Measurements from ENCODE around the gene GALNT18.
"Not testable (repeated sequence)": the region's sequence is repeated elsewhere in the genome, so short reads cannot be mapped to it uniquely, and the experiment has no call there.

The GALNT18 gene

DNA sequence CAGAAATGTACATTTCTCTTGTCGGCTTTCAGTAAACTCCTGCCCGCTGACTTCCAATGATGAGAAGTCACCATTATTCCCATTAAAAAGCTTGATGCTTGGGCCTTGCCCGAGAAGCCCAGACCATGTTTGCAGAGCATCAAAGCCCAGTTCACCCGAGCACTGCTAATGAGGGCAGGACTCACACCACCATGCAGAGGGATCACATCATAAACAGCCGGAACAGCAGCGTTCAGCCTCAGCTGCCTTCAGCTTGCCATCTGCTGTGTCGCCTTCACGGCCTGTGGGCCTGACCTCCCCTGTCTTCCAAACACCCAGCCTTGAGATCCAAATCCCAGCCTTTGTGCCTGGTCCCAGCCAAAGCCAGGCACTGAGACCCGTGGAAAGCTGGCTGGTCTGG, 163.3 kb downstream of the GALNT18 start:
- DNase-seq (ENCODE audit: low spot score), result no peak

DNA sequence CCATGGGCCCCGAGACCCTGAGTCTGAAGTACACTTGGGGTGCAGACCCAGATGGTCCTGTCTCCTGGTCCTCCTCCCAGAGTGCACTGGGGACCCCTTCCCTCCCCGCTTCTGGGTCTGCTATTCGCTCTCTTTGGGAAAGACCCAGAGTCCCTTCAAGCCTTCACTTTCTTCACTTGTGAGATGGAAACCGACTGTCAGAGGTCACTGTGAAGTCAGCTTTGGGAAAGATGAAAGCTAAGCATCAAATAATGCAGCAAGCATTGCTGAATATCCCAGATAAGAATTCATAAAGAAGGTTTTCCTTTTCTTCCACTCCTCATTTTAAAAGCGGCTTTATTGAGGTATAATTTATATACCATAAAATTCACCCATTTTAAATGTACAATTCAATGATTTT, 163.8 kb downstream of the GALNT18 start:
- DNase-seq (ENCODE audit: low spot score), result no peak

DNA sequence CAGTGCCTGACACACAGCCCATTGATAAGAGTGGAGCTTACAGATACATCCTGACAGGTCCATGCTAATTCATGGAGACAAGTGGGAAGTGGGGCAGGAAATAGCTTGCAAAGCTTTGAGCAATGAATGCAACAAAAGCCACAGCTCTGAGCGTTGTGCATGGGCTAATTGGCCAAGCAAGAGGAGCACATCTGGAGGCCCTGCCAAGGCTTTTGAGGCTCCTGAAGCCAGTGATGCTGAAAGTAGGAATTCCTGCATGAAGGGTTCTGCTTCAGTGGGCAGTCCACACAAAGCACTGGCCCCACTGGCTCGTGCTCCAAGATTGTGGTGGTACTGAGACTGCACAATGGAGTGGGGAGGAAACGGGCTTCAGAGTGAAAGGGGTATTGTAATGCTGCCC, 164.9 kb downstream of the GALNT18 start:
- DNase-seq (ENCODE audit: low spot score), result no peak

DNA sequence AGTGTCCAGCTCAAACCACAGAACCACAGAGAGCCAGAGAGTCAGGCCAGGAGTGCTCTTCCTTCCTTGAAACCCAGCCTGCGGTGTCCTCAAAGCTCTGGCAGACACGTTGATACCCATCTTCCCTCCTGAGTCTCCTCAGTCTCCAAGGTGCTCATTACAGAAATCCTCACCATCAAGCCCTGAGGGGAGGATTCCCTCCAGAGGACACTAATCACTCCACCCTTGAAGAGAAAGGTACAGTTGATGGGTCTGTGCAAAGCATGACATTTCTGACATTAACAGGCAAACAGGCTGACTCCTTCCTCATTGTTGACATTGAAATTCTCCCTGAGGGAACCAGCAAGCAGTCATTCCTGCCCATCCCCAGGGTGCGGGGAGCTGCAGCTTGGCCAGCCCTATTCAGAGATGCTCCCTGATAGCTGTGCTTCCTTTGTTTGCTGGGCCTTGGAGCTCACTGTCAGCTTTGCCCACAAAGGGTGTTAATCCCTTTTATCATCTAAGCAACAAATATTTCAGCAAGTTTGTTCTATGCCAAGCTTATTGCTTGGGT, 167.1 kb downstream of the GALNT18 start:
- DNase-seq (ENCODE audit: low spot score), result no peak

DNA sequence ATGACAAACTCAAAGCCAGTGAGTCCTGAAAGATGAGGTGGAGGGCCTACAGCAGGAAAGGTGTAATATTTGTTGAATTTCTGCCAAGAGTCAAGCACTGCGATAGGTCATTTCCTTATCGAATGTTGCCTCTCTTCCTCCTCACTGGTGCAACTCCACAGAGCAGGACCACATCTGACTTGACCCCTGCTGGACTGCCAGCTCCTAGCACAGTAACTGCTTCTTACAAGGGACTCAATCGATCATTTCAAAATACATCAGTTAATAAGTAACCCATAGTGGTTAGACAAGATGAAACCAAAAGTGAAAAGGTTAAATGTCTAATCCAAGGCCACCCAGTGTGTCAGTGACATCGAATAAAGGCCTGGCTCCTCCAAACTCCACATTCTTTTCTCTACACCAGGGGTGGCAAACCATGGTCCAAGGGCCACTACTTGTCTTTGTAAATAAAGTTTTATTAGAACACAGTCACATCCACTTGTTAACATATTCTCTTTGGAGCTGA, 170.3 kb downstream of the GALNT18 start:
- DNase-seq (ENCODE audit: low spot score), result no peak

DNA sequence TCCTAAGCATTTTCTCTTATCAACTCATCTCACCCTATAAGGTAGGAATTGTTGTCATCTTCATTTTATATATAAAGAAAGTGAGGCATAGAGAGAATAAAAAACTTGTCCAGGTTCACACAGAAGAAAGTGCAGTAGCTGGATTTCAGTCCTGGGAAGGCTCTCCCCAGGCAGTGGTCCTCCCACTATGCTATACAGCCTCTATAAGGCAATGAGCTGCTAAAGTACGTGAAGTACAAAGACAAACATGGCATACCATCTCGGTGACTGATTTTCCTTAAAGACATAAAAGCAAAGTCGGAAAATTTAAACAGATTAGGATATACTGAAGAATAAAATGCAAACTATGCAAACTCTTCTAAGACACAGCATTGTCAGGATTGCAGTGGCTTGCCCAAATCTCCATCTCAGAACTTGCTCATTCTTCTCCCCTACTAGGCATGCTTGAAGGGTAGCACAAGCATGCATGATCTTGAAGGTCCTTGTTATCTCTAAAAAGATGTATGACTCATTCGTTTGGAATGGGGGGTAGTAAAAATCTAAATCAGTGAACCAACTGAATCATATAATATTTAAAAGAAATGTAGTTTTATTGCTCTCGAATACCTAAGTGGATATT, 171.0 kb downstream of the GALNT18 start:
- peak; percentile 29 for DNase-seq (ENCODE audit: low spot score)

DNA sequence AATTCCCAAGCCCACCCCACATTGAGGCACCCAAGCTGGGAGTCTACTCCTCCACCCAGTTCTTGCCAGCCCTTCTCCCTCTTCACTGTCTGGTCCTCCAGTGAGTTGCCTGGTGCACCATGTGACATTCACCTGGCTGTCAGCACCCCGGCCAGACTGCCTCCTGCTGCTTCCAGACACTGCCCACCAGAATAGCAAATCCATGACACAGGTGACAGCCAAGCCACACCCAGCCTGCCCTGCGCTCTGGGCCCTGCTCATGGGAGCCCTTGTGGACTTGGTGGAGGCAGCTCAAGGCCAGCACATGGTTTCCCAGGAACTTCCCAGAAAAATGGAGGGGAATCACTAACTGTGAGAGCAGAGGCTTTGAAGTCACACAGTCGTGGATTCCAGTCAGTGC, 172.5 kb downstream of the GALNT18 start:
- no peak for DNase-seq (ENCODE audit: low spot score)

DNA sequence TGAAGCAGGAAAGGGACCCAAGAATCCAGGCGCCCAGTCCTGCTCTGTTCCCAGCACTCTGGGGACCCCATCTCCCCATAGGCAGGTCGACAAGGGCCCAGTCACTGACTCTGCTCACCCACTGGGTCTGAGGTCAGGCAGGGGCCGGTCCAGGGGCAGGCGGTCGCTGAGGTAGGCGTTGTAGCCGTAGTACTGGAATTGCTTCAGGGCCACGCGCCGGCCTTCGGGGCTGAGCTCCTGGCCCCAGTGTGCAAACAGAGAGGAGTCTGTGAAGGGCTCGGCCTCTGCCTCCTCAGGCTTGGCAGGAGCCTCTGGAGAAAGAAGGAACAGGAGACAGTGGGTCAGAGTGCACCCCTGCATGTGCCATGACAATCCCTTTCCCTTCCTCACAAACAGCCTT, 173.2 kb downstream of the GALNT18 start:
- DNase-seq (ENCODE audit: low spot score), result no peak

DNA sequence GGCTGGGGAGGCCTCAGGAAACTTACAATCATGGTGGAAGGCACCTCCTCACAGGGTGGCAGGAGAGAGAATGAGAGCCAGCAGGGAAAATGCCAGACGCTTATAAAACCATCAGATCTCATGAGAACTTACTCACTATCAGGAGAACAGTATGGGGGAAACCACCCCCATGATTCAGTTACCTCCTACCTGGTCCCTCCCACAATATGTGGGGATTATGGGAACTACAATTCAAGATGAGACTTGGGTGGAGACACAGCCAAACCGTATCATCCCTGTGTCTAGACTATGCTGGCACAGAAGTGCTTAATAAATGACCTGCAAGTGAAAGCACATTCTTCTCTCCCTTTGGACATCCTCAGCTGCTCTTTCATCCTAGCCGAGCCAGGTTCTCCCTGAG, 174.2 kb downstream of the GALNT18 start:
- not testable (repeated sequence) for DNase-seq (ENCODE audit: low spot score)

DNA sequence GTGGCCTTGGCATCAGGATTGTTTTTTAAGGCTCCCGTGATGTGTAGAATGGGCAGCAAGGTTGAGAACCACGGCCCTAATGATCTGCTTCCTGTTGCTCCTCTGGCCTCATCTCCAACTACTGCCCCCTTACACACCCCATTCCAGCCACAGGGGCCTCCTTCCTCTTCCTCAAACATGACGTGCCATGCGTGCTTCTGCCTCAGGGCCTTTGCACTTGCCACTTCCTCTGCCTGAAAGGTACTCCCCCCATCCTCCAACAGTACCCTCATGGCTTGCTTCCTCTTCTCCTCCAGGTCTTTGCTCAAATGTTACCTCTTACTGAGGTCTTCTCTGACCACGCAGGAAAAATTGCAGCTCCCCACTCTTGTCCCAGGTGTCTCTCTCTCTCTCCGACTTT, 174.8 kb downstream of the GALNT18 start:
- no peak for DNase-seq (ENCODE audit: low spot score)

DNA sequence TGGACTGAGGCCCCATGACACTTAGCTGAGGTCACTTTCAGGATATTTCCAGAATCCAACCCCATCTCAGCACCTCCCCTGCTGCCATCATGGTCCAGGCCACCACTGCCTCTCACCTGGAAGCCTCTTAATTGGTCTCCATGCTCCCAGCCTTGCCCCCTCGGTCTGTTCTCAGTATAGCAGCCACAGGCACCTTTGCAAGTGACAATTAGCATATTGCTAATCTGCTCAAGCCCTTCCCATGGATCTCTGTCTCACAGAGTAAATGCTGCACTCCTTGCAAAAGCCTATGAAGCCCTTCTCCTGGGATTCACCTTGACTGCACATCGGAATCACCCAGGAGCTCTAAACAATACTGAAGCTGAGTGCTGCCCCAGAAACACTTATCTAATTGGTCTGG, 175.2 kb downstream of the GALNT18 start:
- DNase-seq (ENCODE audit: low spot score), result no peak

DNA sequence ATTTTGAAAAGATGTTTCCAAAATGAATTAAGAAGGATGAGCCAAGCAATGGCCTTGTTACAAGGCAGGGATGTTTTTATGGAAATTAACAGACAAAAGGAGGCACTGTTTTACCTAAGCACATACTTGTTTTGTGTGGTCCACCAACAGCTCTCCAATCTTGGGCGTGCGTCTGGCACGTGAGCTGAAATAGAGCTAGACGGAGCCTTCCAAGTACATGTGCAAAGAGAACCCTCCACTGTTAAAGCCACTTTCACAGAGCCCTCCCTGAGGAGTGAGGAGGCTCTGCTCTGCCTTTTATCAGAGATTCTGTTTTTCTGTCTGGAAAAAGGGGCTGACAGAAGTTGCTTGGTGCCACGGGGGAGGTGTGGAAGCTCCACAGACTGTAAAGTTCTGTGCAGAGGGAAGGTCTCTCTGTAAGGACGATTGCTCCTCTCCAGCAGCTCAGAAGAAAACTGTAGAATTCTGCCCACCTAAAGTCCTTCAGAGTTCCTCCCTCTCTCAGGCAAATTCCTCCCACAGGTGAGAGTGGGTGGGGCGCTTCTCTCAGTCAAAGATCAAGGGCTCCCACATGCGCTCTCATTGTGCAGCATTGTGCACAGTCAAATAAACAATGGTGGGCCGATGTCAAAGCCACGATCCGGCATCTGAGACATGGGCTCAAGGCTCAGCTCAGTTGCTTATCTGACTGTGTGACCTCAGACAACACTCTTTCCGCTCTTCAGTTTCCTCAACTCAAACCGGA, 176.2 kb downstream of the GALNT18 start:
- DNase-seq (ENCODE audit: low spot score), result no peak

DNA sequence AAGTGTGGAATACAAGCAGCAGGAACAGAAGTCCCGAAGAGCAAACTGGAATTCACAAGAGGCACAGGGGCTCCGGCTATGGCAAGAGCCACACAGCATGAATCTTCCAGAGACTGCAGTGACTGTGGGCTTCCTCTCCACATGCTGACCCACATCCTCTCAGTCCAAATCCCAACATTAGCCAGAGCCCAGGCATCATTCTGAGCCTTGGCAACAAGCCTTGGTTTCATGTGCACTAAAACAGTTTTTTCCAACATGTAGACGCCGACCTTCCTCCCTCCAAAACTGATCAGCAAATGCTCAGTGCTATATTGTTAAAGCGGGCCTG, 177.0 kb downstream of the GALNT18 start:
- DNase-seq (ENCODE audit: low spot score), result no peak

DNA sequence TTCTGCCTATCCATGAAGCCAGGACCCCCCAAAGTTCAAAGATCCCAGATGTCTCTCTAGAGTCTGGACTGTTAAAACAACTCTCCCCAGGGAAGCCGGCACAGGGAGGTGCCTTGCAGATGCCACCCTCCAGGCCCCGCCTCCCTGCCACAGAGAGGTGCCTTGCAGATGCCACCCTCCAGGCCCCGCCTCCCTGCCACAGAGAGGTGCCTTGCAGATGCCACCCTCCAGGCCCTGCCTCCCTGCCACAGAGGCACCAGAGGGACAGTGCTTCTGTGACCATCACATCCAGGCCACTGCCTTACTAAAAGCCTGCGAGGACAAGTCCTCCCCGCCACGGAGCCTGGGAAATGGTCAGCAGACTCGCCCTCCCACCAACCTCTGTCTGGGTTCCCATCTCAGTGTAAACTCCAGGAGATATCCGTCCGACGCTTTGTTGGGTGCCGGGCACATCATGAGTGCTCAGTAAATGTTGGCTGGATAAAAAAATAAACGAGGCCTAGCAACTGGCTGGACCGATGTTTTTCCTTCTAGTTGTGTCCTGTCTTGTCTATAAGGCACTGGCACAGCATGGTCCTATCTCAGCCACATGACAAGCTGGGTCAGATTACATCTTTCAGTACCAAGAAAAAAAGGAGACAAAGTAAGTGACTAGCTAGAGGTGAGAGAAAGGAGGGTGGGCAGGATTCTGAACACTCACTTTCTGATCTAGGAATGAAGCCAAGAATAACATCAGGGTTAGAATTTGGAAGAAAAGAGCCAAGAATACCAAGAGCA, 177.6 kb downstream of the GALNT18 start:
- DNase-seq (ENCODE audit: low spot score), result no peak

DNA sequence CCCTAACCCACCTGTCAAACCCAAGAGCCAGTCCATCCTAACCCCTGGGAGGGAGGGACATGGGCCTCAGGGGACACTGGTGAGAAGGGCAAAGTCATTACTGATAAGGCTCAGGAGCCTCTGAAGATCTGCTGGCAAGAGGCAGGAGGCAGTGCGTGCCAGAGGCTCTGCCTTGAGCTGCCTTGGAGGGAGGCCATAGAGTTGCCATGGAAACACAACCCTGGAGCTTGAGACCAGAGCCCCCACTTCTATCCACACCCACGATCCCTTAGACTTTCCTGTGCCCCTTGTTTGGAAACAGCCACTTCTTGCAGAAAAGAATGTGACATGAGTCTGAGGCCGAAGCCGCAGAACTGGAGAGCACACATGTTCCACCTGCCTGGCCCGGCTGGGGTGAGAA, 179.0 kb downstream of the GALNT18 start:
- no peak for DNase-seq (ENCODE audit: low spot score)

DNA sequence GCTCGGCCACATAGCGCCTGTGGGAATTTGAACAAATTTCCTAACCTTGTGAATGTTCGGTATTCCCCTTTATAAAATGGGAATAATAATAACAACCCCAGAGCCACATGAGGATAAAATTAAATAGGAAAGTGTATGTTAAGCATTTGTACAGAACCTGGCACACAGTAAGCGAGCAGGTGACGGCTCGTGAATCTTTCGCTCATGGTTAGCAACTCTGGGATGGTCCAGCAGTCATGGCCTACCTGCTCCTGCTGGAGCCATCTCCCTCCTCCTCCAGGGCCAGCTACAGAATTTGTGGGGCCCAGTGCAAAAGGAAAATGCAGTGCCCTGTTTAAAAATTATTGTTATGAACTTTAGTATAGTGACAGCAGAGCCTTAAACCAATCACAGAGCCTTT, 180.3 kb downstream of the GALNT18 start:
- DNase-seq (ENCODE audit: low spot score), result no peak

DNA sequence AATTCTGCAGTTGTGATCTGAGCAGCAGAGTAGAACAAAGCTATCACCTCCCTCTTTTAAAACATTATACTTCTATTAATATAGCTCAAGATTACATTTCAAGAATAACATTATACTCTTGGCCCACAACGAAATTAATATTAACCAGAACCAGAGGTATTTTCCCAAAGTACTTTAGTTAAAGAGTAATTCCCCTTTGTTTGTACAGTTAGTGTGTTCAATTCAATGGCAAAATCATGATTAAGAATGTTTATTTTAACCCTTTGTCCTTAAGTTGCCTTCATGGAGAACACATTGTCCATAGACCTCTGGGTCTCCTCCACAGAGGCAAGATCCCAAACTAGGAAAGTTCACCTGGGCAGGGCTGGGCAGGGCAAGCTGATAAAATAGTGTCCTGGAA, 180.7 kb downstream of the GALNT18 start:
- no peak for DNase-seq (ENCODE audit: low spot score)

DNA sequence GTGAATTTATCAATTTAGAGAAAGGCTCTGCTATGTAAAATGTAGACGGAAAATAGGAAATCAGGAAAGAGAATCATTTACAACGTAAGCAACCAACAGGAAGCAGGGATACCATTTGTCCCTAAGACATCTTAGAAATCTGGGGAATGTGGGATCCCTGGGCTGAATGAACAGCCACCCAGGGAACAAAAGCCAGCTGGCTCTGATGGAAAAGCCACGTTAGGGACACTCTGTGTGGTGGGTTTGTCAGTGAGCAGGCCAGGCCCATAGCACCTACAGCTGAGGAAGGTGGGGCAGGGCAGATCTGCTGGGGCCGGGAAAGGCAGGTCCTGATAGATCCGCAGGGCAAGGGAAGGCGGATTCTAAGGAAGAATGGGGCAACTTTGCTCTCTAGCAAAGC, 181.7 kb downstream of the GALNT18 start:
- DNase-seq (ENCODE audit: low spot score), result no peak

DNA sequence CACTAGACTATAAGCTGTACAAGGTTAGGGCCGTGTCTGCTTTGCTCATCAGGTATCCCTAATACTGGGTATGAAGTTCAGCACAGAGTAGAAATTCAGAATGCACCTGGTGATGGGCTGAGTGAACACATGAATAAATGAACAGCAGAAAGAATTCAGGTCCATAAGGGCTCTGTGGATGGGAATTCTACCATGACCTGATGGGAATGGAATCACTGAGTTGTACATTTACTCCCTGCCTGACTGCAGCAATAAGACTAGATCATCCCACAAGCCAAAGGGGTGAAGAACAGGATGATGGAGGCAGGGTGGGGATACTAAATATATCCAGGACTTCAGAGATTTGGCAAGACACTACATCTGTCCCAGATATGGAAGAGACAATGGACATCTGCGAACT, 182.2 kb downstream of the GALNT18 start:
- no peak for DNase-seq (ENCODE audit: low spot score)

DNA sequence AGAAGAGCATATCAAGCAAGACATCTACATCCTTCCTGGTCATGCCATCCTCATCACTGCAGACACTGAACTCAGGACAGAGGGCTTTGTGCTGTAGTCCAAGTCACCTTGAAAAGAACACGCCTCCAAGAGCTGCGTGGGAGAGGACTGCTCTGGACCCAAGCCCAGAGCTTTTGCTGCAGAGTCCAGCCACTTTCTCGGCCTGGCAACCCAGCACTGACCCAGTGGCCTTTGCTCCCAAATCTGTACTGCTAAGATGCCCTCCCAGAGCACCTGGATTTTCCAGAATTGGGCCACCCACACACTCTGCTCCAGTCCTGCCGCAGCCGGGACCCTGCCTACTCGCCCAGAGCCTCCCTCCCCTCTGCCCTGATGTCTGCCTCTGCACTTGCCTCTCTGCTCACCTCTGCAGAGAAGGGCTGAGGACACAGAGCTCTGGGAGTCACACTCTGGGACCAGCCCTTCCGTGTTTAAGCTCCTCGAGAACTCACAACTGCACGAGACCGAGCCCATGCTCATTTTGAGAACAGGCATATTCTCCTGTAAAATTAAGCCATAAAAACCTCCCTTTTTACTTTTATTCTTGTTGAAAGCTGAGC, 185.0 kb downstream of the GALNT18 start:
- no peak for DNase-seq (ENCODE audit: low spot score)

DNA sequence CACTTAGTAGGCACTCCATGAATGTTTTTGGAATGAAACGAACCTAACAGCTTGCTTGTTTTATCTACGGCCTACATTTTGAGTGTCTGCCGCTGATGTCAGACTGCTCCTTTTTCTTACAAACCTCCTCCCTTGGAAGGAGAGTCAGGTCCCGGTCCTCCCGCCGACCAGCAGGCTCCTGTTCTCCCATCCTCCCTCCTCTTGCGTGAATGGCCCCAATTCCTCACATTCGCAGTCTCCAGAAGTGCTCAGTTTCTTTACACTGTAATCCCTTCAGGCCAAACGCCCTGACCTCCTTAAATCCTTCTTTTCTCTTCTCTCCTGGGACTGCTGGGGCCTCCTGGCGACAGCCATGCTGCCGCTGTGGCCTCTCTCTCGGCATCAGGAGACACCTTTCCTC, 186.2 kb downstream of the GALNT18 start:
- no peak for DNase-seq (ENCODE audit: low spot score)

DNA sequence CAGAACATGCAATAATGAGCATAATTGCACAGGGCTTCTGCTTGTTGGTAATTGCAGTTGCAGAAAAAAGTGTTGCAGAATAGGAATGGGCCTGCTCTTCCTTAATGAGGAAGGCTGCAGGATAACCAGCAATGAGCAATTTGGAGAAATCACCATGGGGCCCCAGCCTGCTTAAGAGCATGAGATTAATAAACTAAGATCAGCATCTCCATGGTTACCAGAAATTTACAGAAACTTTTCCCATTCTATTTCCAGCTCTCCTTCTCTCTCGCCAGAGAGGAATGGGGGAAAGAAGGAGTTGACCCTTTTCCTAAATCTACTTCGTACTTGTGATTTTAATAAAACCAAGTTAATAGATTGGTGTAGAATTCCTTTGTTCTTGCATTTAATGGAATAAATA, 187.8 kb downstream of the GALNT18 start:
- DNase-seq (ENCODE audit: low spot score), result no peak

Measured in hepatic stellate cell (primary cell).